Measurements from ENCODE around the gene AQP12A.
A peak's percentile ranks its signal among the peaks of the same experiment; 100 is the strongest.
"Not testable (repeated sequence)": the region's sequence is repeated elsewhere in the genome, so short reads cannot be mapped to it uniquely, and the experiment has no call there.

Gene AQP12A

GRCh38 chr2:240687741-240688552, 3.7 kb upstream of the AQP12A start:
- DNase-seq (ENCODE audit: low read depth in 3 of 3): no peak

GRCh38 chr2:240688553-240688919, 3.1 kb upstream of the AQP12A start:
- DNase-seq (ENCODE audit: low read depth in 3 of 3): no peak

DNA sequence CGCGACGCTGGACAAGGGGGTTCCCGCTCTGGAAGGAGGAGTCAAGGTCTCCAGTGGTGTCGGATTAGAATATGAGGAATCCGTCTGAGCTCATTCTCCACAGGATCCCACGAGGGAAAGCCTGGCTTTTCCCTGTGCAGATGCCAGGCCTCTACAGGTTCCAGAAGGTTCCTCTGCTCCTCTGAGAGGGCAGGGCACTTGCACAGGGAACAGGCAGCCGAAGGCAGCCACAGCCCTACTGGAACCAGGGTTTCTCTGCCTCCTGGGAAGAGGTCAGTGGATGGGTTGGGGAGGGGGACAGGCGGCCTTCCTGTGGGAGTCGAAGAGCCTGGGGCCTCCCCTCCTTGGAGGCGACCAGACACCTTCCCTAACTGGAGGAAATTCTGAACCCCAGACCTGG, 1.7 kb upstream of the AQP12A start:
- DNase-seq (ENCODE audit: low read depth in 3 of 3): no peak

DNA sequence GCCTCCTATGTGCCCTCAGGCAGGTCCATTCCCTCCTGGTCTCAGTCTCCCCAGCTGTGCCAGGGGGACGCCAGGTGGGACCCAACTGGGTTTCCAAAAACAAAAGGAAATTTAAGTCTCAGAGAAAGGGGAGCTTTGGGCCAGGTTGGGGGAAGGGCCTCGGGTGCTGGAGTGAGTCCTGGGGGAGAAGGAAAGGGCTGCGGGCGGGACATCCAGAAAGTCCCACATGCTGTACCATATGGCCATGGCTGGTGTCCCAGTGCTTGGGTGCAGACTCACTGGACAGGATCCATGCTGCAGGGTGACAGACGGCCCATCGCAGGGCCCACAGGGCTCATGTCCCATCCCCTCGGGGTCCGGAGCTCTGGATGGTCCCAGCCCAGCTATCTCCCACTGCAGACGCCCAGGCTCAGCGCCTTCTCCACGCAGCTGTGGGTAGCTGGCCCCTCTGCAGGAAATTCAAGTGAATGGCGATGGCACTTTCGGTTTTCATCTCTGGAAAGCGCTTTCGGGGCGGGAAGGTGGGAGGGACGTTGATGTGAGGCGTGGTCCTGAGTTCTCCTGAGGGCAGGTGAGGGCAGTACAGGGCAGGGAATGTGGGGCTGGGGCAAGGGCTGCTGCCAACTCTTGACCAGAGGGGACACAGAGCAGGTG, 1.1 kb upstream of the AQP12A start:
- DNase-seq (ENCODE audit: low read depth in 3 of 3): not testable (repeated sequence)

- not testable (repeated sequence) for DNase-seq (ENCODE audit: low read depth in 3 of 3)
Measured at GRCh38 chr2:240691075-240691427, 615 bp upstream of the AQP12A start.

GRCh38 chr2:240692583-240693561, 1.2 kb downstream of the AQP12A start:
- DNase-seq (ENCODE audit: low read depth in 3 of 3): not testable (repeated sequence)

DNA sequence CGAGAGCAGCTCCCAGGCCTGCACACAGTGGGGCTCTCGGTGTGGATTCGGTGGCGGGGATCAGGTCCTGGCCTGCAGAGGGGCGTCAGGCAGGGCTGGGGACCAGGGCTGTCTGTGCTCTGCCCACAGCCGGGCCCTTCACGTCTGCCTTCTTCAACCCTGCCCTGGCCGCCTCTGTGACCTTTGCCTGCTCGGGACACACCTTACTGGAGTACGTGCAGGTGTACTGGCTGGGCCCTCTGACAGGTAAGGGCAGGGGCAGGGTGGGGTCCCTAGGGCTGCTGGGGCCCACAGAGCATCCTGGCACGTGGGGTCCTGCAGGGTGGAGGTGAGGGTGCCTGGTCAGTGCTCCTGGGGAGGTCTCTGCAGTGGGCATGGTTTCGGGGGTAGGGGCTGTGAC, 2.6 kb downstream of the AQP12A start:
- not testable (repeated sequence) for DNase-seq (ENCODE audit: low read depth in 3 of 3)

GRCh38 chr2:240695593-240695992, 3.9 kb downstream of the AQP12A start:
- not testable (repeated sequence) for DNase-seq (ENCODE audit: low read depth in 3 of 3)

DNA sequence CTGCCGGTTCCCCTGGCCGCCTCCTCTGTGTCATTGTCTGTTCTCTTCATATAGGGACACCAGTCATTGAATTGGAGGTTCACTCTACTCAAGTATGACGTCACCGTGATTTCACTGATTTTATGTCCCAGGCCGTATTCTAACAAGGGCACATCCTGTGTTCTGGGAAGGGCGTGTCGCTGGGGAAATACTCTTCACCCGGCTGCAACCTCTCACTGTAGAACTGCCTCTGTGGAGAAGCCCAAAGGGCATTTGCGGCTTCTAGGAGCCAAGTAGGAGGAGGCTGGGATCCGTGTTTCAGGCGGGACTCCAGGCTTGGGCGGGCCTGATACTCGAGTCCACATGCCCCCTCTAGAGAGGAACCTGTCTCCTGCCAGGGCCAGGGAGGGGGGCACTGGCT, 4.8 kb downstream of the AQP12A start:
- DNase-seq (ENCODE audit: low read depth in 3 of 3): not testable (repeated sequence)

DNA sequence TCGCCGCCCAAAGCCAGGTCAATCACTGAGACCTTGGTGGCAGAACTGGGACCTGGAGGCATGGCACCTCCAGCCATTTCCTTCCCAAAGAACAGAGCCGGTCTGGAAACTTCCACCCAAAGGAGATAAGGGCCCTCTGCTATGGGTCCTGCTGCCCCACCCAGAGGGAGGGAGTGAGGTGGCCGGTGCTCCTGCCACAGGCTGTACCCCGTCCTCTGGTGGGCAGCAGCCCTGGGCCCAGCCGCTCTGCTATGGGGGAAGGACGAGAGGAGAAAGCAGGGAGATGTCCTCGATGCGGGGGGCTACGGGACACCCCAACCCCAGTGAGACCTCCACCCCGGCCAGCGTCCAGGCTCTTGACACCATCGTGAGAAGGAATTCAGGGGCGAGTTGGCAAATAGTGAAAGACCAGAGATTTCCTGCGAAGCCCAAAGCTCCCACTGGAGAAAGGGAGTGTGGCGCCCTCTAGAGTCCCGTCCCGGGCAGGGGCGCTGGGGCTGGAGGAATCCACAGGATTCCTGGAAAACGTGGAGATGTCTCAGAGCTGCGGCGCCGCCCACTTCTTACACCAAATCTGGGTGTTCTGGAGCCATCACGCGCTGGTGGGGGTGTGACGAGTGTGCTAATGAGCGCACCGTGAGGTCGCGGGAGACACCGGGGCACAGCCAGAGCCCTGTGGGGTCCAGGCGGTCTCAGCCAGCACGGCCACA, 7.3 kb downstream of the AQP12A start:
- not testable (repeated sequence) for DNase-seq (ENCODE audit: low read depth in 3 of 3)

DNA sequence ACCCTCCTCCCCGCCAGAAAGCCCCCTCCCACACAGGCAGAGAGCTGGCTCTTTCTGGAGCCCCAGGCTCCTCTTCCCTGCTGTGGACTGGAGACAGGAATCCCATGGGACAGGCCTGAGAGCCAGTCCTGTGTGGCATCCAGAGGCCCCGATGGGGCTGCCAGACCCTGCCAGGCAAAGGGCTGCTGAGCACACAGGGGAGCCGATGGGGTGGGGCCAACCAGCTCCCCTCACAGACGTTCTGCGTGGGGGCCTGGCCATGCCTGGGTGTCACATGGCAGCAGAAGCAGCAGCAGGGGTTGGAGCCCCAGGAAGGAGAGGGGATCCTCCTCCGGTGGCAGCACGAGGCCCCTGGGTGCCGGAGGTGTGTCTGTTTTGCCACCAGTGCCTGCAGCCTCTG, 8.2 kb downstream of the AQP12A start:
- DNase-seq (ENCODE audit: low read depth in 3 of 3): not testable (repeated sequence)

- DNase-seq (ENCODE audit: low read depth in 3 of 3): not testable (repeated sequence)
Measured at GRCh38 chr2:240700616-240701015, 8.9 kb downstream of the AQP12A start.

DNA sequence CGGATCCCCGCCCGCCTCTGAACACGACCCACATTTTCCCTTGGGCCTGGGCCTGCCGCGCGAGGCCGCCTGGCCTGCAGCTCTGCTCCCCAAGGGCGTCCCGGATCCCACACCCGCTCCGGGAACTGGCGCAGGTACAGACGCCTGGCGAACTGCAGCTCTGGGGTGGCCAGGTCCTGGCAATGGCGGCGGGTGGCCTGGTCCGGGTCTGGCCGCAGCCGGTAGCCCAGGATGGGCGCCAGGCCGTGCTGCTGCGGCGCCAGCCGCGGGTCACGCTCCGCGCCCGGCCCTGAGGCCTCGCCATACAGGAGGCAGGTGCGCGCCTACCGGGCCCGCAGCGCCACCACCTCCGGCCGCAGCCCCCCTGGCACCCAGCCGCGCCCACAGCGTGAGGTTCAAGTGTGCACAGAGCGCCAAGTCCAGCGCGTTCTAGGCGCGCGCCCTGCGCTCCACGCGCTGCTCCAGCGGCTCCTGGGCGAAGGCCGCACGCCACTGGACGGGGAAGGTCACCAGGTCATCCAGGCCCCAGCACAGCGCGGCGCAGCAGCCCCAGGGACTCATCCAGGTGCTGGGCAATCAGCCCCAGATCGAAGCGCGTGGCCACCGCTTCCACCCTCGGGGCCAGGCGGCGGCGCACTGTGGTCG, 9.5 kb downstream of the AQP12A start:
- no peak for DNase-seq (ENCODE audit: low read depth in 3 of 3)

DNA sequence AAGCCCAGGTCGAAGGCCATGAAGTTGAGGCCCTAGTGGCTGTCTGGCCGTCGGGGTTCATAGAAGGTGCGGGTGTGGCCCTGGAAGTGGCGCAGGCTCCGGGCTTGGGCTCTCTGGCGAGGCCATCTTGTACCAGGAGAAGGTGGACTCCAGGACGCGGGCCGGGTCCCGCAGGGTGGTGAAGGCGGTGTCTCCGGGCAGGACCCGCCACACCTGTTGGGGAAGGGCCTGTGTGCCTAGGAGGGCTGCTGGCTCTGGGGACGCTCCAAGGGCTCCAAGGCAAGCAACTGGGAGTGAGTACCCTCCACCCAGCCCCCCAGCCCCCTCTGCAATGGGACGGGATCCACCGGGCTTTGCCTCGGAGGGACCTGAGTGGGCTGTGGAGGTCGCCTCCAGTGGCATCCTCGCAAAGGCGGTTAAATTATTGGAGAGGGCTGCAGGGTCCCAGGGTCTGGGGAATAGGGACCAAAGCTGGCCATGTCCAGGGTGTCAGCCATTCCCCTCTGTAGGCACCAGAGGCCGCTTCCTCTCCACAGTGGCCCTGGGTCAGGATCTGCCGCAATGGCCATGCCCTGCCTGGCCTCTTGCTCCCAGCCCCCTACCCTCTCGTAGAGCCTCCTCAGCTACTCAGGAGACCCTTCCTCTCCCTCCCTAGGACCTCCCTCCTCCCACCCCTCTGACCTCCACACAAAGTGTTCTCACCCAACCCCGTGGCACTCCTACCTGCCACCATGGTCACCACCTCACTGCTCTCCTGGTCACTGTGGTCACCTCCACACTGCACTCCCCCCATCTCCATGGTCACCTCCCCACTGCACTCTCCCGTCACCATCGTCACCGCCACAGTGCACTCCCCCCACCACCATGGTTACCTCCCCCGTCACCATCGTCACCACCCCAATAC, 10.3 kb downstream of the AQP12A start:
- DNase-seq (ENCODE audit: low read depth in 3 of 3): no peak

DNA sequence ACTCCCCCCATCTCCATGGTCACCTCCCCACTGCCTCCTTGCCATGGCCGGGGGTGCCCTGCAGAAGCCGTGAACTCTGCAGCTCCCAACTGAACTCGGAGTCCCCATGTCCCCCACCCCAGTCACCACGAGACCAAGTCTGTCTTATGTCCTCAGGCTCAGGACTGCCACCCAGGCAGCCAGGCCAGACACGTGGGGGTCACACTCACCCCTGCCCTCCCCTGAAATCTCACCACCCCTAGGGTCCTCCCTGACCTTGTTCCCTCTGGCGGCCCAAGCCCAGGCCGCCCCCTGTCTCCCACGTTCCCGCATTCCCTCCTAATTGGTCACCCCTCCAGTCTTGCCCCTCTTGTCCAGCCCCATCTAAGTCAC, 11.0 kb downstream of the AQP12A start:
- DNase-seq (ENCODE audit: low read depth in 3 of 3): no peak

- DNase-seq (ENCODE audit: low read depth in 3 of 3): no peak
Measured at GRCh38 chr2:240703417-240704341, 12.0 kb downstream of the AQP12A start.

DNA sequence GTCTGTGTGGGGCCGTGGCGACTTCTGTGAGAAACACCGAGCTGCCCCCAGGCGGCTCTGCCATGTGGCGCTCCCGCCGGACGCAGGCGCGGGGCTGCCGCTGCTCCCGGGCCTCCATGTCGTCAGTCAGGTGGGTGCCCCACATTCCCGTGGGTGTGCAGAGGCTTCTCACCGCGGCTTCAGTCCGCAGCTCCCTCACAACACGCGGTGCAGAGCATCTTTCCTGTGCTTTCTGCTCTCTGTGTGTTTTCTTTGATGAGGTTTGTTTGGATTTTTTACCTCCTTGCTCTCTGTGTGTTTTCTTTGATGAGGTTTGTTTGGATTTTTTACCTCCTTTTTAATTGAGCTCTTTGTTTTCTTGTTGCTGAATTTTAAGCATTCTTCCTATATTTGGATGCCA, 13.0 kb downstream of the AQP12A start:
- peak in 2 of 3 donors; percentile 7 to 18 for DNase-seq (ENCODE audit: low read depth in 3 of 3)

DNA sequence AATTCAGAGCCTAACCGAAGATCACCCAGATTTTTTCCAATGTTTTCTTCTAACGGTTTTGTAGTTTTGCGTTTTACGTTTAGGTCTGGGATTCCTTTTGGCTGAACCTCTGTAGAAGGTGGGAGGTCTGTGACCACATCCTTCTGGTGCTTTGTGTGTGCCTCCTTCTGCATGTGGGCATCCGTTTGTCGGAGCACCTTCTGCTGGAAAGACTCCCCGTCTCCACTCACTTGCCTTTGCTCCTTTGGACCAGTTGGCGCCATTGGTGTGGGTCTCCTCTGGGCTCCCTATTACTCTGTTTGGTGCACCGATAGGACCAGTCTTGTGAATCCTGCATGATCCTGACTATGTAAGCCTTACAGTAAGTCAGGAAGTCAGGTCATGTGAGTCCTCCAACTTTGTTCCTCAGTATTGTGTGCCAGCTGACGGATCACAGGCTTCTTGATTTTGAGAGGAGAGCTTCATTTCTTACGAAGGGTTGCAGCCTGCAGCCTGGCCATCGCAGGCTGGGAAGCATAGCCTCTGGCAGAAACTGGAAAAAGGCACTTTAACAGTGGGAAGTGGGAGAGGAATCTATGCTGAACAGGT, 13.6 kb downstream of the AQP12A start:
- no peak for DNase-seq (ENCODE audit: low read depth in 3 of 3)
